ENCODE results near the gene POU4F3. TPM values are rescaled to one million over a fixed set of nuclear protein-coding genes. Genes with fewer than 3 reads are reported as not detected.

POU4F3 gene
- total RNA-seq, 1 experiment from 2014 or later = not detected

GRCh38 chr5:146357126-146357525 lies 18.5 kb downstream of the POU4F3 start:
- ChIA-PET CTCF (interaction anchor here (0.7 kb wide), 1 partner anchor 68 kb away, joined by 4 read pairs; no protein-coding TSS in a partner anchor), POLR2A (no interaction called here)
- TF ChIP-seq ZNF396 (CRISPR knock-in tag; IDR thresholded peaks at IDR 0.05; ENCODE audit: borderline replicate concordance) = no peak
- no peak for TF ChIP-seq FOXP1 (CRISPR knock-in tag; IDR thresholded peaks at IDR 0.05; ENCODE audit: borderline replicate concordance)
- TF ChIP-seq OVOL2 (CRISPR knock-in tag; IDR thresholded peaks at IDR 0.05; ENCODE audit: borderline replicate concordance) = no peak
- TF ChIP-seq ZNF232 (CRISPR knock-in tag; IDR thresholded peaks at IDR 0.05) = no peak
- TF ChIP-seq NFE2L1 (CRISPR knock-in tag; IDR thresholded peaks at IDR 0.05) = no peak
- TF ChIP-seq CREM (CRISPR knock-in tag; IDR thresholded peaks at IDR 0.05) = no peak
- TF ChIP-seq, protein P1, sequence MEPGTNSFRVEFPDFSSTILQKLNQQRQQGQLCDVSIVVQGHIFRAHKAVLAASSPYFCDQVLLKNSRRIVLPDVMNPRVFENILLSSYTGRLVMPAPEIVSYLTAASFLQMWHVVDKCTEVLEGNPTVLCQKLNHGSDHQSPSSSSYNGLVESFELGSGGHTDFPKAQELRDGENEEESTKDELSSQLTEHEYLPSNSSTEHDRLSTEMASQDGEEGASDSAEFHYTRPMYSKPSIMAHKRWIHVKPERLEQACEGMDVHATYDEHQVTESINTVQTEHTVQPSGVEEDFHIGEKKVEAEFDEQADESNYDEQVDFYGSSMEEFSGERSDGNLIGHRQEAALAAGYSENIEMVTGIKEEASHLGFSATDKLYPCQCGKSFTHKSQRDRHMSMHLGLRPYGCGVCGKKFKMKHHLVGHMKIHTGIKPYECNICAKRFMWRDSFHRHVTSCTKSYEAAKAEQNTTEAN (CRISPR knock-in tag; IDR thresholded peaks at IDR 0.05) = no peak
- TF ChIP-seq RELA (CRISPR knock-in tag; IDR thresholded peaks at IDR 0.05; ENCODE audit: borderline replicate concordance) = no peak
- no peak for TF ChIP-seq ATF1 (CRISPR knock-in tag; IDR thresholded peaks at IDR 0.05)
- no peak for TF ChIP-seq CBFB (CRISPR knock-in tag; IDR thresholded peaks at IDR 0.05; ENCODE audit: low read depth)
- TF ChIP-seq CREB1 (CRISPR knock-in tag; IDR thresholded peaks at IDR 0.05) = no peak
- TF ChIP-seq NFATC4 (CRISPR knock-in tag; IDR thresholded peaks at IDR 0.05) = no peak
- no peak for TF ChIP-seq NR3C1 (CRISPR knock-in tag; conservative IDR thresholded peaks at IDR 0.05; ENCODE audit: low read depth)
- TF ChIP-seq ZNF263 (CRISPR knock-in tag; IDR thresholded peaks at IDR 0.05; ENCODE audit: low read depth) = no peak
- no peaks in the 10 kb centered on the region for H3K4me1 Mint-ChIP-seq
- H3K36me3 Mint-ChIP-seq = no peaks in the 10 kb centered on the region
- peaks cover 5% of the 10 kb centered on the region; the same call in 1 of the 2 replicates for H3K27me3 Mint-ChIP-seq (ENCODE audit: low read depth)
- no peaks in the 10 kb centered on the region for H3K9me3 Mint-ChIP-seq
- ATAC-seq = no peak
- no peak overlapping the region for H3K27ac Mint-ChIP-seq
- no peak overlapping the region for H3K4me3 Mint-ChIP-seq
- no peak for DNase-seq (ENCODE audit: low spot score)

DNA sequence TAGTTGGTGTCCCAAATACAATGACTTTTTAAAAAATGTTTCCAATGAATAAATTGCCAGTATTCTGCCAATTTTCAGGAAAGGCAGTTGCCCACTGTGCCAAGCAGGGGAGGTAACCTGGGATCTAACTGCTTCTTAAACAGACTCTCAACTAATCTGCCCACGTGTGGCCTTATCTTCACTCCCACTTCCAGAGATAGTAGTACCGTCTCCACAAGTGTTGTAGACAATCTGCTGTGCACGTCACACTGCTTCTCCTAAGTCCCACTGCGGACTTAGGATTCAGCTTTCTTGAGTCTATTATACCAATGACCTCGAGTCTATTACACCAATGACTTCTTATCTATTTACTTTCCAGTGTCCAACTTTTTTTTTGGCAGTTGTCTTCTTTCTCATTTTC lies 21.2 kb downstream of the POU4F3 start:
- Mint-ChIP-seq H3K4me1 (peaks cover 1% of the 10 kb centered on the region), H3K4me3 (no peak overlapping the region), H3K27ac (no peak overlapping the region), H3K36me3 (no peaks in the 10 kb centered on the region), H3K27me3 (ENCODE audit: low read depth) (peaks cover 10% of the 10 kb centered on the region), H3K9me3 (no peaks in the 10 kb centered on the region)
- ChIA-PET CTCF (no interaction called here), POLR2A (no interaction called here)
- DNase-seq (ENCODE audit: low spot score) (no peak), ATAC-seq (no peak)
- TF ChIP-seq FOXK1 (CRISPR knock-in tag; IDR thresholded peaks at IDR 0.05) (no peak), JUN (CRISPR knock-in tag; IDR thresholded peaks at IDR 0.05) (no peak), NR2C2 (CRISPR knock-in tag; IDR thresholded peaks at IDR 0.05) (no peak), RORB (CRISPR knock-in tag; IDR thresholded peaks at IDR 0.05) (no peak), ZNF416 (CRISPR knock-in tag; IDR thresholded peaks at IDR 0.05) (no peak), USF2 (CRISPR knock-in tag; IDR thresholded peaks at IDR 0.05) (no peak), CBFB (CRISPR knock-in tag; IDR thresholded peaks at IDR 0.05; ENCODE audit: low read depth) (no peak), NR1H2 (CRISPR knock-in tag; IDR thresholded peaks at IDR 0.05) (no peak), NFYB (CRISPR knock-in tag; conservative IDR thresholded peaks at IDR 0.05; ENCODE audit: low read depth) (no peak)
- TF ChIP-seq, protein P2, sequence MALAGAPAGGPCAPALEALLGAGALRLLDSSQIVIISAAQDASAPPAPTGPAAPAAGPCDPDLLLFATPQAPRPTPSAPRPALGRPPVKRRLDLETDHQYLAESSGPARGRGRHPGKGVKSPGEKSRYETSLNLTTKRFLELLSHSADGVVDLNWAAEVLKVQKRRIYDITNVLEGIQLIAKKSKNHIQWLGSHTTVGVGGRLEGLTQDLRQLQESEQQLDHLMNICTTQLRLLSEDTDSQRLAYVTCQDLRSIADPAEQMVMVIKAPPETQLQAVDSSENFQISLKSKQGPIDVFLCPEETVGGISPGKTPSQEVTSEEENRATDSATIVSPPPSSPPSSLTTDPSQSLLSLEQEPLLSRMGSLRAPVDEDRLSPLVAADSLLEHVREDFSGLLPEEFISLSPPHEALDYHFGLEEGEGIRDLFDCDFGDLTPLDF (CRISPR knock-in tag; IDR thresholded peaks at IDR 0.05) = no peak

Measured in WTC11 (cell line).